ENCODE measurements around the gene MAPKBP1.
"Not testable (repeated sequence)": the region's sequence is repeated elsewhere in the genome, so short reads cannot be mapped to it uniquely, and the experiment has no call there.

MAPKBP1 gene

DNA sequence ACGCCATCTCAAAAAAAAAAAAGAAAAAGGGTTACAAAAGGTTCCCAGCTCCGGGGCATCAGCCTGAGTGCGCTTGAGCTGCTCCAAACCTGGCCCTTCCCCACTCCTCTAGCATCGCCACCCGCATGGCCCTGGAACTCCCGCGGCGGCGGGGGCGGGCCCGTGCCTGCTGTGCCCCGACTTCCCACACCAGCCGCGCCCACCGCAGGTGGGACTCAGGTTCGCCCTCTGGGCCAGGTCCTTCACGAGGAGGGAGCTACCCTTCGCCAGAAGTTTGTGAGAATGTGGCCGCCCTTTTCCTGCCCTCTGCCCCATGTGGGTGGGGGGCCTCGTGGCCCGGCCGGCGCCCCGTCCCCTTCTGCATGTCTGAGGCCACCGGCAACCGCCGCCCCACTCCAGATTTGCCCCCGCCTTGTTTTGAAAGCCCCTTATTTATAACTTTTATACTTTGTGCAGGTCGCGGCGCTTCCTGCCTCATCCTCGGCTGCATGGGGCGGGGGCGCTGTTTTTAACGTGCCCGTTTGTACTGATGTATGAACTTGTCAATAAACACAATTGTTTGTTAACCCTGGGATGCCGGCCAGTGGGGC lies 53.1 kb downstream of the MAPKBP1 start:
- DNase-seq: no peak

DNA sequence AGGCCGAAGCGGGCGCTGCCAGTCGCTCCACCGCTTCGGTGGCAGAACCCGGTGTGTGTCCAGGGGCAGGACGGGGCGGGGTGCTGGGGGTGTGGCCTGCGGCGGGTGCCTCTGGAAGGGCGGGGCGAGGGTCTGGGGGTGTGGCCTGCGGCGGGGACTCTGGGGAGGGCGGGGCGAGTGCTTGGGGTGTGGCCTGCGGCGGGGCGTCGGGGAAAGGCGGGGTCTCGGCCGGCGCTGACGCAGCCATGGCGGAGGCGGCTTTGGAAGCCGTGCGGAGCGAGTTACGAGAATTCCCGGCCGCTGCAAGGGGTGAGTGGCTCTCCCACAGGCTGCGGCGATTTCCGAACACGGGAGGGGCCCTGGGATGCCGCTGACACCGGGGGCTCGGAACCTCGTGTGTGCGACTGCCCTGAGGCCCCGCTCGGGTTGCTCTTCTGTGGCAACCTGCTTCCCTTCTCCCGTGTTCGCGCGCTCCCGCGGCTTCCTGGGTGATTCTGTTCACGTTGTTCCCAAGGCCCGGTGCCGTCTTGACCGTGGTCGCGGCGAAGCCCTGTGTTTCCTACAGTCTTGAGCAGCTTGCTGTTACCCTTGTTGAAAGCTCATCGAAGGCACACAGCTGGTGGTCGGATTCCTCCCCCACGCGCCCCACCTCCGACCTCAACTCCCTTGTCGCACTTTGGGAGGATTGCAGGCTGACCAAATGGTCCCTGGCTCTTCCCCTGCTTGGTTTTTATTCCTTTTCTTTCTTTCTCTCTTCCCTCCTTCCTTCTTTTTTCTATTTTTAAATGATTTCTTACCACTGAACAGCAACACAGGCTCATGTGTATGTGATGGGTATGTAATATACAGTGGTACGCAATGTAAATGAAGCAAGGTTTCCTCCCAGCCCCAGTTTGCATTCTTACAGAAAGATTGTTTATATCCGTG lies 53.9 kb downstream of the MAPKBP1 start, which contains the start of gene JMJD7:
Gene JMJD7 (plus strand): TSS at position 213 of the 927 bp plus-strand sequence. CDS start 33 bp downstream, at position 246.
- no peak for DNase-seq

DNA sequence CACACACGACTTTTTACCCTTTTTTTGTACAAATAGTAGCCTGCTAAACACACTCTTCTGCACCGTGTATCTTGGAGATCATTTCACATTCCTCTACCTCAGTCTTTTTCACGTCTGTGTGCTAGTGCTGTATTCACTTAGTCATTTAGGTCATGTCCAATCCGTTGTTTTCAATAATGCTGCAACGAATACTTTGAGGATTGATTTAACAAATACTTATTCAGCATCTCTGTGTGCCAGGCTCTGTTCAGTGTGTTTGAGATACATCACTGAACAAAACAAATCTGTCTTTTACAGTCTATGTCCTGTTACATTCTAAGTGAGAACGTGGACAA lies 54.5 kb downstream of the MAPKBP1 start:
- no peak for DNase-seq

DNA sequence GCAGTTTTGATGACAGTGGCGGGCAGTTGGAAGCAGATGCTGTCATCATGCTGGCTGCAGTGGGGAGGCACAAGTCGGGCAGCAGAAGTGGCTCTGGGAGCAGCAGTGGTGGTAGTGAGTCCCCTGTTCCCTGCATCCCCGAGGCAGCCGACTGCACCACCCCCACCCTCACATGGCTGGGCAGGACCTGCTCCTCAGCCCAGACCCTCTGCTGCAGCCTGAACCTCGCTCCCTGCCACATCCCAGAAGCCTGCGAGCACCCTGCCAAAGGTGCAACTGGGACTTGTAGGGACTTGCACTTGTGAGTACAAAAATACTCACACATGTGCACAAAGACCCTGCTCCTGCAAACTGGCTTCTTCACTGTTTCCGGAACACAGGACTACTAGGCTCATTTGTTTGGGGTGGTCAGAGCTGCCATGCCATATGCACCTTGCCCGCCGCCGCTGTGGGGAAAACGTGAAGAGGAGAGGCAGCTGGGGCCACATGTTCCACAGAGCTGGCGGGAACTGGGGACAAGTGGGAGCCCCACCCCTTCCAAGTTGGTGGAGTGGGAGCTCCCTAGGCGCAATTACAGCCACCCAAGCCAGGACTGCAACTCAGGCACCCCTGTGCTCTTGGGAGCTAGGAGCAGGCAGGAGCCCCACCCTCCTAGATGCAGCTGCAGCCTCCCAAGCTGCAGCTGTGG lies 55.8 kb downstream of the MAPKBP1 start:
- DNase-seq: no peak

DNA sequence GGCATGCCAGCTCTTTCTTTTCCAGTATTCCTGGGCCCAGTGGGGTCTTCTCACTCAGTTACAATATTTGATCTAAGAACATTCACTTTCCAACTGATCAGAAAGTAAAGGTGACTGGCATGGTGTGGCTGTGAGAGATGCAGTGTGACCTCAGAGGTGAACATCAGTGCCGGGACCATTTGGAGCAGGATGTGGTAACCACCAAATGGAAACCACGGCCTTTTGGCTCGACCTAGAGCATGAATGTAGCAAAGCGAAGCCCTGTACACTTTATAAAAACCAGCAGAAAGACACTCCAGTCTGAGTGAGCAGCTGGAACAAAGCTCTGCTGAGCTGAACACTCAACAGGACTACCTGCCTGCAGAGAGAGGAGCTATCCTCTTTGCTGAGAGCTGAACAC lies 57.0 kb downstream of the MAPKBP1 start:
- DNase-seq: not testable (repeated sequence)

DNA sequence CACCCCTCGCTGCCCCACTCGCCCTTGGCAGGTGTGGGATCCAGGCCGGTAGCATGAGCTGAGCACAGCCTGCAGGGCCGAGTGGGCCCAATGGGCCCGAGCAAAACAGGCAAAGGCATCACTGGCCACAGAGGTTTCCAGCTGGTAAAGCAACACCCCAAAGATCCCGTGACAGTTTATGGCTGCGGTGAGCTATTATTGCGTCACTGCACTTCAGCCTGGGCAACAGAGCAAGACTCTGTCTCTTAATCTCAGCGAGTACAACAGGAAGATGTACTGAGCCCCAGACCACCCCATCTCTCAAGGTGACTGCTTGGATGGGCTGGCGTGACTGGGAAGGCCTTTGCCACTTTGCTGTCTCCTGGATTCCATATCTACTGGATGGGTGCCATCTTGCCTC lies 57.9 kb downstream of the MAPKBP1 start:
- DNase-seq: no peak

DNA sequence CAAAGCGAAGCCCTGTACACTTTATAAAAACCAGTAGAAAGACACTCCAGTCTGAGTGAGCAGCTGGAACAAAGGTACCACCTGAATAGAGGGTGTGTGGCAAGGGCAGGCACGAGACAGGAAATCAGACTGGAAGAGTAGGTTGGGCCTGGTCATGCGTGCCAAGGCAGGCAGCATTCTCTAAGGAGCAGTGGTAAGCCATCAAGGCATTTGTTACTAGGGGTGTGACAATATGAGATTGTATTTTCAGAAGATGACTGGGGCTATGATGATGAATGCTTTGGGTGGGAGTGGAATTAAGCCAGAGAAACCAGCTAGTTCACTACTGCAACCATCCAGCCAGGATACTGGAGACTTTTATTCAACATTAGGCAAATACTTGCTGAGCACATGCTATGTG lies 58.6 kb downstream of the MAPKBP1 start:
- no peak for DNase-seq

DNA sequence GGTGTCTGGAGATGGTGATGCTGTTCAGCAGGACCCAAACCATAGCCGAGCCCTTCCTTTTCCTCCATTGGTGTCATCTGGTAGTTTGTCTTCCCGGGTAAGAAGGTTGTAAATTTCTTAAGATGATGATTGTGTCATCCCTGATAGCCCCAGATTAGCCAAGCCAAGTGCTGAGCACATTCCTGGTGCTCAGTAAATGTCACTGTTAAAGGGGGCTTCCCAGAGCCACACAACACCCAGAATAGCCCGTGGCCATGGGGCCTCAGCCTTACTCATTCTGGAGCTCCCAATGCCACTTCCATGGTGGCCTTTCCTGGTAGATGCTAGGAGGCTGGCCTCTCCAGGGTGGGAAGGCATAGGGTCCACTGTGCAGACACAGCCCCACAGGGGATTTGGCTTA lies 59.8 kb downstream of the MAPKBP1 start:
- no peak for DNase-seq

DNA sequence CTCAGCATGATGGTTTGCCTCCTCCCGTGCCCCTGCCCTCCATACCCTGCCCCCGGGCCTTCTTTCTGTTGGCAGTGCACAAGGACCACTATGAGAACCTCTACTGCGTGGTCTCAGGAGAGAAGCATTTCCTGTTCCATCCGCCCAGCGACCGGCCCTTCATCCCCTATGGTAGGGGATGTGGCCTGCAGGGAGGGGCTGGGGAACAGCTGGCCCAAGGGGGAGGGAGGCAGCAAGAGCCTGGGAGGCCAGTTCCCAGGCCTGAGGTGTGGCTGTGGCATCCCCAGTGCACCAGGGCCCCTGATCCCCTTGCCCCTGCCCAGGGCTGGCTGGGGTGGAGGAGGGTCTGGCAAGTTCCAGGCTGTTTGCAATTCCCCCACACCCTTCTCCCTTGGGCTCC lies 61.8 kb downstream of the MAPKBP1 start:
- DNase-seq: no peak

DNA sequence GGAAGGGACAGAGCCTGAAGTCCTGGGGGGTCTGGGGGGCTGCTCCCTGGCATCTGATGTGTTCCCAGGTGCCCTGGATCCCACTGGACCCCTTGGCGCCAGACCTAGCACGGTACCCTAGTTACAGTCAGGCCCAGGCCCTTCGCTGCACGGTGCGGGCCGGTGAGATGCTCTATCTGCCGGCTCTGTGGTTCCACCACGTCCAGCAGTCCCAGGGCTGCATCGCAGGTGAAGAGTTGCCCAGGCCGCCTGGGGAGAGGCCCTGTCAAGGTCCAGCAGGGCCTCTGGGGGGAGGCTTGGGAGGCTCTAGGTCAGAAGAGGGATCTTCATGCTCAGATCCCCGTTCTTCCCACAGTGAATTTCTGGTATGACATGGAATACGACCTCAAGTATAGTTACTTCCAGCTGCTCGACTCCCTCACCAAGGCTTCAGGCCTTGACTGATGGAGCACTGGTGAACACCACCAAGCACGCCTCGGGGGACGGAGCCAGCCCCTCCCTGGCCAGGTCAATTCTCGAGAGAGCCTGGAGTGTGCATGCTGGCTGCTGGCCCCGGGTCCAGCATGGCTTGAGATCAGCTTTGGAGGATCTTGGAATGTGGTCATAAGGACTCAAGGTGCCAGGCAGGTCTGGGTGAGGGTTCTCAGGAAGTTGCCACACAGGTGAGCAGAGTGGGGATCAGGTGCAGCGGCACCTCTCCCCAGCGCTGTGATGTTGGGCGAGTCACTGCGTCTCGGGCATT lies 62.6 kb downstream of the MAPKBP1 start:
- no peak for DNase-seq

DNA sequence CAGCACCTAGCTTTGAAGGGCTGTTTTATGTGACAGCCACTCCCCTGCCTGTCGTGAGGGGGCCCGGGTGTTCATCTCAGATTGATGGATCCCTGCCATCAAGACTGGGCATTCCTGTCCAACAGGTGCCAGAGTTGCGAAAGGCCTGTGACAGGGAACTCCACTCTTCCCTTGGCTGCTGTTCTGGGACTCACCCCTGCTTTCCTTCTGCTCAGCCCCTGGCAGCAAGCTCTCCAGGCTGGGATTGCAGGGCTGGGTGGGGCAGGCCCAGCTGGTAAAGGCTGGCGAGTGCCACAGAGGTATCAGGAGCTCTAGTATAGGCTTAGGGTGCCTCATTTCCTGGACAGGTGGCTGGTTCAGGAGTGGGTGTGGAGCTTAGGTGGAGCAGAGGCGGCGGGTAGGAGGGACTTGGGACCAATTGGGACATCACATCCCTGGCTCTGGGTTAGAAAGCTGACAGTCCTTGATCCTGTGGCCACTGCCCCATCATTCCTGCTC lies 64.2 kb downstream of the MAPKBP1 start, which contains the start of gene PLA2G4B:
Gene PLA2G4B (plus strand): TSS at position 448 of the 498 bp plus-strand sequence. CDS start 67 bp downstream, outside the sequence.
- no peak for DNase-seq

DNA sequence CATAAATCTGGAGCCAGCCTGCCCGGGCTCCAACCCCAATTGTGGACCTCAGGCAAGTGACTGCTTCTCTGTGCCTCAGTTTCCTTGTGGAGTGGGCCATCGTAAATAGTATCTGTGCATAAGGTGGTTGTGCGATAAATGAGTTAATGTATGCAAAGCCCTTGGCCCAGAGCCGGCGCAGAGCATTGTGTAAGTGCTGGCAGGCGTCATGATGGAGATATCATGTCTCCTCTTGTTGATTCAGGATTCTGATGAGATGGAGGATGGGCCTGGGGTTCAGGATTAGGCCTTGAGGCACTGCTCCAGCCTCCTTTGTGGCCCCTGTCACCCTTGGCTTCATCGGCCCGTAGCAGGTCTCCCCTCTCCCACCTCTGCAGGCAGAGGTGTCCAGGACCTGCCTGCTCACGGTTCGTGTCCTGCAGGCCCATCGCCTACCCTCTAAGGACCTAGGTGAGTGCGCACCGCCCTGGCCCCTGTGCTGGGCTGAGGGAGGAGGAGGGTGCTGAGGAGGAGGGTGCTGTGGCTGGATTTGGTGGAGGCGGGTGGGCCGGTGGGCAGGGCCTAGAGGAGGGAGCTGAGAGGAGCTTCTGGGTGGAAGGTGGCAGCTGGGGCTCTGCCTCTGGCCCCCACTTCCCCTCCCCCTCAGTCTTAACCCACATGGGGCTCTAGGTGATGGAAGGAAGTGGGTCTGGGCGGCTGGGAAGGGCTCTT lies 65.7 kb downstream of the MAPKBP1 start:
- no peak for DNase-seq

DNA sequence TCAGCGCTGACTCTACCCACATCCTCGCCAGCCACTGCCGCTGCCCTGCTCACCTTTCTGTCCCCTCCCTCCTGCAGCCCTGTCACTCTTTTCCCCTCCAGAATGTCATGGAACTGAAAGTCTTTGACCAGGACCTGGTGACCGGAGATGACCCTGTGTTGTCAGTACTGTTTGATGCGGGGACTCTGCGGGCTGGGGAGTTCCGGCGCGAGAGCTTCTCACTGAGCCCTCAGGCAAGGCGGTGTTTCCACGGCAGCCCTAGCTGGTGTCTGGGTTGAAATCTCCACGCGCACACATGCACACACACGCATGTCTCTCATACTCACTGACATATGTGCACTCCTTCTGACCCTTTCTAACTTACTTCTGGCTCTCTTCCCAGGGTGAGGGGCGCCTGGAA lies 66.4 kb downstream of the MAPKBP1 start:
- DNase-seq: no peak

DNA sequence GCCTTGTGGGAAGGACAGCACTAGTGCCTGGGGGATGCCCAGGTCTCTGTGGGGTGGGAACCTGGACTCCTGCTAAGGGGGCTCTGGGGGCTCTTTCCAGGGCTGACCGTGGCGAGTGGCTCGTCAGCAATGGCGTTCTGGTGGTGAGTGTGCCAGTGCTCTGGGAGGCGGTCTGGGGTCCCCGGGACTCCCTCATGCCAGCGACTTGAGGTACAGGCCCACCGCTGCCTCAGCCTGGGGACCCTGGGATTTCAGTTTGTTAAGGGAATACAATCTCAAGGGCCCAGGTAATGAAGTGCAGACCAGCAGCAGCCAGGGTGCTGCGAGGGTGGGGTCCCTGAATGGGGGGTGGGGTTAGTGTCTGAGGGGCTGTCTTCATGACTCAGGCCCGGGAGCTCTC lies 66.8 kb downstream of the MAPKBP1 start:
- no peak for DNase-seq

DNA sequence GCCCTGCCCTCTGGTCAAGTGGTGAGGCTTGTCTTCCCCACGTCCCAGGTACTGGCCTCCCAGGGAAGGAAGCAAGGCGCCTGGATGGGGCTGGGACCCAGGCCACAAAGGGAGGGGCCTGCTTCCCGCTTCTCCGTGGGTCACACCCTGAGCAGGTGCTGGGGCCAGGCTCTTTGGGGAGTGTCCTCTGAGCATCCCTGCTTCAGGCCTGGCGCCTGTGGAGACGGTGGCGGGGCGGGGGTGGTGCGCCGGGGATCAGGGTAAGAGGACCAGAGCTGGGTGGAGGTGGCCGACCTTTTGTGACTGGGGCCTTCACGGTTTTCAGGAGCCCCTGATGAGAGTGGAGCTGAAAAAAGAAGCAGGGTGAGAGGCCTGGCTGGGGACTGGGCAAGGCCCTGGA lies 67.9 kb downstream of the MAPKBP1 start:
- no peak for DNase-seq

DNA sequence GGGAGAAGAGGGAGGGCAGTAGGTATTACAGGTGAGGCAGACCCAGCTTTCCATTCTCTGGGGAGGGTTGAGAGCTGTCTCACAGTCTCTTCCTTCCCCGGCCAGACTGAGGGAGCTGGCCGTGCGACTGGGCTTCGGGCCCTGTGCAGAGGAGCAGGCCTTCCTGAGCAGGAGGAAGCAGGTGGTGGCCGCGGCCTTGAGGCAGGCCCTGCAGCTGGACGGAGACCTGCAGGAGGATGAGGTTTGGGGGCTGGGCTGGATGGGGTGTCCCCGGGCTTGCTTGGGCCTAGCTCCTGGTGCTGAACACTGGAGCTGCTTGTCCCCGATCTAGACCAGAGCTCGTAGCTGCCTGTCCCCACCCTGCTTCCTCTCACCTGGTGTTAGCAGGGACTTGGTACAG lies 69.3 kb downstream of the MAPKBP1 start:
- no peak for DNase-seq

DNA sequence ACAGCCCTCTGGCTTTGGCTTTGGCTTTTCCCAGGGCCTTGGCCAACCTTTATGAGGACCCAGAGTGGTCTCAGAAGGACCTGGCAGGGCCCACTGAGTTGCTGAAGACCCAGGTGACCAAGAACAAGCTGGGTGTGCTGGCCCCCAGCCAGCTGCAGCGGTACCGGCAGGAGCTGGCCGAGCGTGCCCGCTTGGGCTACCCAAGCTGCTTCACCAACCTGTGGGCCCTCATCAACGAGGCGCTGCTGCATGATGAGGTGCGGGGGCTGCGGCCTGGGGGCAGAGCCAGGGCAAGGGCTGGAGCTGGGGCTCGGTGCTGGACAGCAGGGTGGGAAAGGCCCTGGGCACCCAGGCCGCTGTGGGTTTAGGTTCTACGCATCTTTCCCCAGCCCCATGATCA lies 70.5 kb downstream of the MAPKBP1 start:
- no peak for DNase-seq

DNA sequence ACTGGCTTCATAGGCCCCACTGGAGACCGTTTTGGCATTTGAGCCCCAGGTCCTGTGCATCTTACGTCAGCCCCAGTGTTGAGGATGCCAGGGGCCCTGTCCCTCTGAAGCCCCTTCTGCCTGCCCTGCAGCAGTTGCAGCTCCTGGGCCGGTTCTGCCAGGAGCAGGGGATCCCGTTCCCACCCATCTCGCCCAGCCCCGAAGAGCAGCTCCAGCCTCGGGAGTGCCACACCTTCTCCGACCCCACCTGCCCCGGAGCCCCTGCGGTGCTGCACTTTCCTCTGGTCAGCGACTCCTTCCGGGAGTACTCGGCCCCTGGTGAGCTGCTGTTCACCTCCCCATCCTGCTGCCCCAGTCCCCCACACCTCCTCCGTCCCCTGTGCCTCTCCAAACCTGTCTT lies 72.9 kb downstream of the MAPKBP1 start:
- DNase-seq: no peak

DNA sequence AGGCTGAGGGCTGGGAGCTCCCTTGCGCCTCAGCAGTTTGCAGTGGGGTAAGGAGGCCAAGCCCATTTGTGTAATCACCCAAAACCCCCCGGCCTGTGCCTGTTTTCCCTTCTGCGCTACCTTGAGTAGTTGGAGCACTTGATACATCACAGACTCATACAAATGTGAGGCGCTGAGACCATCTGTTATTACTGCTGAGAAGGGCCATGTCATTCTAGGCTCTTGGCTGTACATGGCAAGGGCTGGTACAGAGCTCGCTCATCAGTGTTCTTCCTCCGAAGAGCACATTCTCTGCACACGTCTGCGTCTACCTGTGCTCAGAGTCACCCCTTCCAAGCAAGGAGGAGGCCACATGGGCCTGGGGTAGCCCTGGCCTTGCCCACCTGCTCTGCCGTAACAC lies 73.7 kb downstream of the MAPKBP1 start:
- peak; percentile 17 for DNase-seq

DNA sequence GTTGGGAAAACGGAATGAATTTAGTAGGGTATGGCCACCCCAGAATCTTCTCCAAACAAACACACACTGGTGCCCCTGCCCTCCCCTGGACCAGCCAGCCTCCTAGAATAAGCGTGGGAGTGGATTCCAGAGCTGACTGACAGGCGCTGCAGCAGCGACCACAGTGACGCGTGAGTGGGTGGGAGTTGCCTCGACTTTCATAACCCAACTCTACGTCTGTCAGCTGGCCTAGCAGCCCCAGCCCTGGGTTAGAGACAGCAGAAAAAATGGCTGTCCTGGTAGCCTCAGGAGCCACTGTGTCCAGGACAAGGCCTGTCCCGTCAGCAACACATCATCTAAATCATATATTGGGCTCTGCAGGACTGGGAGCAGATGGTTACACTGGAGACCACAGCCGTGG lies 74.3 kb downstream of the MAPKBP1 start:
- DNase-seq: no peak

DNA sequence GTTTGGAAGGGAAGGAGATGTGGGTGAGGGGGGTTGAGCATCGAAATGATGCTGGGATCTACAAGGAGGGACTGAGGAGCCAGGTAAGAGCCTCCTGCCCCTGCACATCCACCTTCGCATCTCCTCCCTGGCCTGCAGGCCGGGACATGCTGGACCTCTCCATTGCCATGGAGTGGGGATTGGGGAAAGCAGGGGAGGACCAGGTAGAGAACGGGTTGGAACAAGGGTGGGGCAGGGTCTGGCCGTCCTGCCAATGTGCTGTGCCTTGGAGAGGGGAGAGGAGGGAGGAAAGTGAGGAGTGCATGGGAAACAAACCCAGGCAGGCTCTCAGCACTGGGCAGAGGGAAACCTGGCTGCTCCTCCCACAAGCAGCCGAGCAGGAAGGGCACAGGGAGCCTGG lies 74.9 kb downstream of the MAPKBP1 start:
- DNase-seq: no peak

DNA sequence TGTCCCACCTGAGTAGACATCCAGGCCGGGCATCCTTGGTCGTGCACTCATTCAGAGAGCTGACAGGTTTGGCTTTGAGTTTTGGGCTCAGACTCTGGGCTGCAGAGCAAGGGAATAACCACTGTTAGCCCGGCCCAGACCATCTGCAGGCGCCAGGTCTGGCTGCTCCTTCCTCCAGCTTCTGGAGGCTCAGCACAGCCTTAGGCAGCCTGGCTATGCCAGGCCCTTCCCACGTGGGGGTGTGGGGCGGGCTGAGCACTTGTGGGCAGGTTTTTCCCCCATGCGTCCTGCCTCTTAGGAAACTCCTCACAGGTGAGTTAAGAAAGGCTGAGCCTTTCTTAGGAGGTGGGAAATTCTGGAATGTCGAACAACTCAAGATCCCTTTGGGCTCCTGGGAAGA lies 75.6 kb downstream of the MAPKBP1 start:
- no peak for DNase-seq
